Subcutaneous adipose tissue (tissue), 4 donors: ENCODE measurements around the gene CAMTA1. TPM values are rescaled to one million over a fixed set of nuclear protein-coding genes. Genes with fewer than 3 reads are reported as not detected.

Experiments used
- total RNA-seq, 4 donors: library from RNA; depleted of rRNA; stranded (reverse); fragments of >200 nt; gene quantifications; one replicate each; pipeline ENCODE4 v1.1.0, GENCODE V29; 2016
- TF ChIP-seq, protein P1 (sequence below): fragments of 450-650 bp; IDR thresholded peaks from one replicate; pipeline ENCODE4 v1.5.1; 2016; ENCODE audit warnings: low read depth, mild to moderate bottlenecking, control low read depth, antibody characterized with exemption, moderate library complexity

Gene CAMTA1
- total RNA-seq, 4 donors from 2014 or later, result 58.6 to 82.5 (median 78.0) TPM

DNA sequence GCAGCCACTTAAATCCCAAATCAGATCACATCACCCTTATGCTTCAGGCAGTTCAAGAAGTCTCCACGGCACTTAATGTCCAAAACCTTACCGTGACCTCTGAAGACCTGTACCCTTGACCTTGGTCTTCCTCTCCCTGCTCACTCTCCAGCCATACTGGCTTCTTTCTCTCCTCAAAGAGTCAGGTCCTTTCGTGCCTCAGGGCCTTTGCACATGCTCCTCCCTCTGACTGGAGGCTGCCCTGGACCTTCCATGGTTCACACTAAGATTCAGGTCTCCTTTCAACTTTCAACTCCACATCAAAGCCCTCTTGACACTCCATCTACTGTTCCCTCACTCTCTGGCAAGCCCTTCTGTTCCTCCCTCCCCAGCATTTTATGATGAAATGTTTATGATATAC lies 695.9 kb downstream of the CAMTA1 start:
- TF ChIP-seq, protein P1, sequence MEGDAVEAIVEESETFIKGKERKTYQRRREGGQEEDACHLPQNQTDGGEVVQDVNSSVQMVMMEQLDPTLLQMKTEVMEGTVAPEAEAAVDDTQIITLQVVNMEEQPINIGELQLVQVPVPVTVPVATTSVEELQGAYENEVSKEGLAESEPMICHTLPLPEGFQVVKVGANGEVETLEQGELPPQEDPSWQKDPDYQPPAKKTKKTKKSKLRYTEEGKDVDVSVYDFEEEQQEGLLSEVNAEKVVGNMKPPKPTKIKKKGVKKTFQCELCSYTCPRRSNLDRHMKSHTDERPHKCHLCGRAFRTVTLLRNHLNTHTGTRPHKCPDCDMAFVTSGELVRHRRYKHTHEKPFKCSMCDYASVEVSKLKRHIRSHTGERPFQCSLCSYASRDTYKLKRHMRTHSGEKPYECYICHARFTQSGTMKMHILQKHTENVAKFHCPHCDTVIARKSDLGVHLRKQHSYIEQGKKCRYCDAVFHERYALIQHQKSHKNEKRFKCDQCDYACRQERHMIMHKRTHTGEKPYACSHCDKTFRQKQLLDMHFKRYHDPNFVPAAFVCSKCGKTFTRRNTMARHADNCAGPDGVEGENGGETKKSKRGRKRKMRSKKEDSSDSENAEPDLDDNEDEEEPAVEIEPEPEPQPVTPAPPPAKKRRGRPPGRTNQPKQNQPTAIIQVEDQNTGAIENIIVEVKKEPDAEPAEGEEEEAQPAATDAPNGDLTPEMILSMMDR, result no peak

DNA sequence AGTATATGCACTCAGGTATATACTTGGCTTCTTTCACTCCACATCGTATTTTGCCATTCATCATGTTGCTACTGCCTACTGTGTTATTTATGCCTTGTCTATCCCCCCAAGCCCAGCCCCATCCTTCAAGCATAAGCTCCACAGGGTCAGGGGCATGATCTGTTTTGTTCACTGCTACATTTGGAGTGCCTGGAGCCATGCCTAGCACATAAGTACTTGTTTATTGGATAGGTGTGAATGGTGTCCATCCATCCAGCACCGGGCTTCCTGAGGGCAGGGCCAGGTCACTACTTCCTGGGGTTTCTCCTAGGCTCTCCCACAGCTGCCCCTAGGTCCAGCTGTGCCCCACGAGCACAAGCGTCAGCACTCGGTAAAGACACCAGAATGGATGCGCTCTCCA lies 696.8 kb downstream of the CAMTA1 start:
- TF ChIP-seq, protein P1, result no peak

DNA sequence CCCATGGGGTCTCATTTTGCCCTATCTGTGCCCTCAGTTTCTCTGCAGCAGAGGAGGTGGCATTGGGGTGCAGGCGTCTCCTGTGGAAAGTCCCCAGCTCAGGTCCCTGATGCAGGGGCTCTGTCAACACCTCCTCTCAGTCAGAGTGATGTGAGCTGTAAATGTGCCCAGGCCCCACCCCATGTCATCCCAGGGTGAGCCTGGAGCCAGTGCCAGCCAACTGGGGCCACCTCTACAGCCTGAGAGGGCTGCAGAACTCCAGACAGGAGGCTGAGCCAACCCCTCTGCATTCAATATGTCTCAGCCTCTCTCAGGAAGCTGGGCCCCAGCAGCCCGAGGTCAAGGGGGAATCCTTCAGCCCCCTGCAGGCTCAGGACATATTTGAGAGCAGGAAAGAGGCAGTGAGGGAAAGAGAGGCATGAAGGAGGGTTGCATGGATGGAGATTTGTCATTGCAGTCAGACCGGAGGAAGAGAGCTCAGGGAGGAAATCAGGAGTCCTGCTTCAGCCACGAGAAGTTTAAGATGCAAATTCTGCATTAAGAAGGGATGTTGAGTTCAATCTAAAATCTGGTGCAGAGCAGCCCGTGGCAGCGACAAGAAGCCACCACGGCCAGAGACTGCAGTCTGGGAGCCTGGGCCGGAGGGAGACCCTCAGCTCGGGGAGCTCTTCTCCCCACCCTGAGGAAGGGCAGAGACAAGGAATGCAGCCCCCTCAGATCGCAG lies 697.7 kb downstream of the CAMTA1 start:
- TF ChIP-seq, protein P1, result no peak

DNA sequence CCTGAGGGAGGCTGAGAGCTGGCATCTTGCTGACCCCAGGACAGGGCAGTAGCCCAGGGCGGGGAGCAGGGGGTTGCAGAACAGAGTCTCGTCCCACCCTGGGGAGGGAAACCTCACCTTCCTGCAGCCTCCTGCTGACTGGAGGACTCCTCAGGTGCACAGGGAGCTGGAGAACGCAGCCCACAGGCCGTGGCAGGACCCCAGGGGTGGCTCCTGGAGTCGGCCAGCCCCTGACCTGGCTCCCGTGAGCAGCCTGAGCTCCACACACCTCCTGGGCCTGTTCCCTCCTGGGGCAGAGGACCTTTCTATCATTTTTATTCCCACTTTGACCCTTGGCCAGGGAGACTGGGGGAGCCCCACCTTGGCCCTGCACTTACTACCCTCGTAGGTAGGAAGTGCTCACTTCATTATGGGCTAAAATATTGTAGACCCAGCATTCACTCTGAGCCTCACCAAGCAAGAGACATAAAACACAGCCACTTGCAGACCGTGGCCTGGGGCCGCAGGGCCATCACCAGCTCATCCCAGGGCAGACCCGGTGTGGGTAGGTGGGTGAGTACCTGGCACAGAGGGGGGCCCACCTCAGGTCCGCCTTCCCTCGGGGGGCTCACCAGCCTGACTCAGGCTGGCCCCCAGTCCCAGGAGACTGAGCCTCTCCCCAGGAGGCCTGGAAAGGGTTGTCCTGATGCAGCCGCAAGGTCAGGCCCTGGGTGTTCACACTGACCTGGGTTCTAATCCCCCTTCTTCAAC lies 698.6 kb downstream of the CAMTA1 start:
- TF ChIP-seq, protein P1, result no peak

DNA sequence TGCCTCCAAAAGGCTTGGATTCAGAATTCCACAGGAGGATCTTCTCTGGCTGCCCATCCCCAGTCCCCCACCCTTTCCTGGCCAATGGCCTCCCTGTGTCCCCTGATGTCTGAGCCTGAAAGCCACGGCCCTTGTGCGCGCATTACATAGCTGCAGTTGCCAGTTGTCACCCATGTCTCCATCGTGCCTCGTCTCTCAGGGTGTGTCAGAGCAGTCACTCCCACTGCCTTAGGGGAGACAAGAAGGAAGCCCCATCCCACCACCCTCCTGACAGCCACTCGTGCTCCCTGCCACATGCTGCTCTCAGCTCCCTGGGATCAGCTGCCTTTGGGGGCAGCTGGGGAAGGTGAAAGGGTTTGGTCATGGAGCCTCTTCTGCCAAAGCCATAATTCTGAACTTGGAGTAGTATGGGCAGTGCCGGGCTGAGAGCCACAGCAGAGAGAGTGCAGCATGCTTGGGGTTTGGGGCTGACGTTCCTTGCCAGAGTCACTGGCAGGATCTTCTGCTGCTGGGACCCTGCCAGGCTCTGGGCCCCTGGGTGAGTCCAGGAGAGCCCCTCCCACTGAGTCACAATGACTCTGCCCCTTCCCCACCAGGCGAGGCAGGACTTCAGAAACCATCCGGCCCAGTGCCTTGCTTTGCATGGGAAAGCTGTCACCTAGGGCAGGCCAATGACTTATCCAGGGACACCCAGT lies 700.0 kb downstream of the CAMTA1 start:
- TF ChIP-seq, protein P1, result no peak

DNA sequence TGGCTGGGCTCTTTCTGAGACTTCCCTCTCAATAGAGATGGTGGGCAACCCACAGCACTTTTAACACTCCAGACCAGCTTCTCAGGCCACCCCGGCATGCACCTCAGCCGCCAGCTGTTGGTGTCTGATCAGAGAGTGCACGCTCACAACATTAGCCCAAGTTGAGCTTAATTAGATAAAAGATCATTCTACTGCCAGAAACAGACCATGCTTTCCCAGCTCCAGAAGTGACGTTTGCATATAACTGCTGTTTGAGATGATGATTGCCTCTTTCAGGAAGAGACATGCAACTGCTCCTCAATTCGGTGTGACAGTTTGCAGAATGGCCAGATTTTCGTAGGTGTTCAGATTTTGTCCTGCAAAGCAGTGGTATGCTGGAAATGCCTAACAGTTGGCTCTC lies 700.6 kb downstream of the CAMTA1 start:
- TF ChIP-seq, protein P1, result no peak
